ENCODE measurements around the gene FPGT. TPM values are rescaled to one million over a fixed set of nuclear protein-coding genes. Genes with fewer than 3 reads are reported as not detected.

The FPGT gene
- polyA plus RNA-seq, 1 experiment, result 19.6 TPM

GRCh38 chr1:74180490-74180889, 17.6 kb upstream of the FPGT start:
- ChIA-PET POLR2A (no interaction called here), CTCF (no interaction called here)
- H3K9me3 ChIP-seq (ENCODE audit: control insufficient read depth, insufficient read depth, low read length), result no peaks in the 10 kb centered on the region
- no peak overlapping the region for H3K27ac ChIP-seq (ENCODE audit: low read depth, low read length)
- no peak for TF ChIP-seq CTCF (IDR thresholded peaks at IDR 0.05; ENCODE audit: low read depth, low read length)
- H3K4me3 ChIP-seq (ENCODE audit: low read depth, low read length), result no peak overlapping the region
- no peak for DNase-seq (ENCODE audit: low read depth, low spot score)
- no peaks in the 10 kb centered on the region for H3K27me3 ChIP-seq (ENCODE audit: control insufficient read depth, insufficient read depth, low read length)

GRCh38 chr1:74193908-74194307, 4.1 kb upstream of the FPGT start:
- peak; percentile 34 for DNase-seq (ENCODE audit: low read depth, low spot score)
- ChIA-PET CTCF (interaction anchor here (1.1 to 2.0 kb wide), 2 partner anchors 275 to 310 kb away, joined by 3 to 5 read pairs; no protein-coding TSS in a partner anchor), POLR2A (no interaction called here)

GRCh38 chr1:74195339-74195738, 2.7 kb upstream of the FPGT start:
- no peaks in the 10 kb centered on the region for H3K27me3 ChIP-seq (ENCODE audit: control insufficient read depth, insufficient read depth, low read length)
- TF ChIP-seq CTCF (IDR thresholded peaks at IDR 0.05; ENCODE audit: low read depth, low read length), result no peak
- H3K9me3 ChIP-seq (ENCODE audit: control insufficient read depth, insufficient read depth, low read length), result no peaks in the 10 kb centered on the region
- DNase-seq (ENCODE audit: low read depth, low spot score), result no peak
- H3K27ac ChIP-seq (ENCODE audit: low read depth, low read length), result no peak overlapping the region
- no peak overlapping the region for H3K4me3 ChIP-seq (ENCODE audit: low read depth, low read length)
- ChIA-PET CTCF (interaction anchor here (1.1 to 2.0 kb wide), 2 partner anchors 274 to 308 kb away, joined by 3 to 5 read pairs; no protein-coding TSS in a partner anchor), POLR2A (no interaction called here)

More at GRCh38 chr1:74193908-74194307, 4.1 kb upstream of the FPGT start:
- no peak for TF ChIP-seq CTCF (IDR thresholded peaks at IDR 0.05; ENCODE audit: low read depth, low read length)
- Histone ChIP-seq H3K9me3 (ENCODE audit: control insufficient read depth, insufficient read depth, low read length) (no peaks in the 10 kb centered on the region), H3K27ac (ENCODE audit: low read depth, low read length) (no peak overlapping the region), H3K4me3 (ENCODE audit: low read depth, low read length) (no peak overlapping the region), H3K27me3 (ENCODE audit: control insufficient read depth, insufficient read depth, low read length) (no peaks in the 10 kb centered on the region)

- Histone ChIP-seq H3K27ac (ENCODE audit: low read depth, low read length) (peak overlapping the region; percentile 79), H3K9me3 (ENCODE audit: control insufficient read depth, insufficient read depth, low read length) (no peaks in the 10 kb centered on the region), H3K4me3 (ENCODE audit: low read depth, low read length) (peak overlapping the region; percentile 86), H3K27me3 (ENCODE audit: control insufficient read depth, insufficient read depth, low read length) (no peaks in the 10 kb centered on the region)
- DNase-seq (ENCODE audit: low read depth, low spot score), result no peak
- CTCF ChIA-PET, result no interaction called here
- POLR2A ChIA-PET, result no interaction called here
- TF ChIP-seq CTCF (IDR thresholded peaks at IDR 0.05; ENCODE audit: low read depth, low read length), result no peak
Measured at GRCh38 chr1:74197255-74197654, 787 bp upstream of the FPGT start.

GRCh38 chr1:74199504-74199903, 1.5 kb downstream of the FPGT start:
- ChIA-PET CTCF (no interaction called here), POLR2A (no interaction called here)
- no peak for TF ChIP-seq CTCF (IDR thresholded peaks at IDR 0.05; ENCODE audit: low read depth, low read length)
- no peak for DNase-seq (ENCODE audit: low read depth, low spot score)
- Histone ChIP-seq H3K27ac (ENCODE audit: low read depth, low read length) (no peak overlapping the region), H3K27me3 (ENCODE audit: control insufficient read depth, insufficient read depth, low read length) (no peaks in the 10 kb centered on the region), H3K4me3 (ENCODE audit: low read depth, low read length) (no peak overlapping the region), H3K9me3 (ENCODE audit: control insufficient read depth, insufficient read depth, low read length) (no peaks in the 10 kb centered on the region)

Data from AG04450 (cell line).